Neural progenitor cell (in vitro differentiated cells): Measurements from ENCODE around the gene RIOK3.

Source experiments
- CTCF ChIP-seq: fragments of 200-600 bp; sonication (generic); IDR thresholded peaks from 2 replicates; pipeline ENCODE4 v1.5.1; 2017; ENCODE audit warnings: antibody characterized with exemption, mild to moderate bottlenecking
- EZH2 ChIP-seq: fragments of 200-600 bp; sonication (generic); IDR thresholded peaks from 2 replicates; pipeline ENCODE4 v1.6.1; 2017; ENCODE audit warnings: antibody characterized with exemption, mild to moderate bottlenecking, moderate library complexity
- EZH2phosphoT487 ChIP-seq: fragments of 200-600 bp; sonication (generic); IDR thresholded peaks from 2 replicates; pipeline ENCODE4 v1.6.1; 2017; ENCODE audit warnings: antibody characterized with exemption

GRCh38 chr18:23415515-23415914 lies 37.6 kb upstream of the RIOK3 start:
- TF ChIP-seq CTCF (no peak), EZH2phosphoT487 (no peak), EZH2 (no peak)
